Prostate gland (tissue), 2 donors: Measurements from ENCODE around the gene ALDH9A1.

ENCODE experiments used
- POLR2AphosphoS5 ChIP-seq: sonication (generic); formaldehyde crosslinking; IDR thresholded peaks from one replicate; pipeline ENCODE4 v1.6.1; 2017; ENCODE audit warnings: antibody characterized with exemption
- TF ChIP-seq, protein P1 (sequence below), 4 experiments: fragments of 200-600 bp in 2 of 4; fragments of 450-650 bp in 2 of 4; sonication (generic) in 2 of 4; IDR thresholded peaks; 1 replicate in 3 of 4; 2 replicates in 1 of 4; pipeline ENCODE4 v1.5.1; 2016 to 2019; ENCODE audit warnings: antibody characterized with exemption in 4 of 4, mild to moderate bottlenecking in 2 of 4, moderate library complexity in 2 of 4

DNA sequence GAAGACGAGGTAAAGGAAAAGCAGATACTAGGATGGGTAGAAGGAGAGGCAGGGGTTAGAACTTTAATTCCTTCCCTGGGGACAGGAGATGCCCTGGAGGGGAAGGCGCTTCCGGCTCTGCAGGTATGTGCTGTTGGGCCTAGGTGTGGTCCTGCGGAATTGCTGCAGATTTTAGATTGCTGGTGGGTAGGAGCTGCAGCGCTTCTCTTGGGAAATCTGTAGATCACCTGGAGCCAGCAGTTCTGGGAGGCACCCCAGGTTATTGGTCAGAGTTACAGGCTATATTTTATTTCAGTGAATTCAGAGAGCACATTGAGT lies 66.3 kb downstream of the ALDH9A1 start:
- no peak for TF ChIP-seq POLR2AphosphoS5
- TF ChIP-seq, protein P1, sequence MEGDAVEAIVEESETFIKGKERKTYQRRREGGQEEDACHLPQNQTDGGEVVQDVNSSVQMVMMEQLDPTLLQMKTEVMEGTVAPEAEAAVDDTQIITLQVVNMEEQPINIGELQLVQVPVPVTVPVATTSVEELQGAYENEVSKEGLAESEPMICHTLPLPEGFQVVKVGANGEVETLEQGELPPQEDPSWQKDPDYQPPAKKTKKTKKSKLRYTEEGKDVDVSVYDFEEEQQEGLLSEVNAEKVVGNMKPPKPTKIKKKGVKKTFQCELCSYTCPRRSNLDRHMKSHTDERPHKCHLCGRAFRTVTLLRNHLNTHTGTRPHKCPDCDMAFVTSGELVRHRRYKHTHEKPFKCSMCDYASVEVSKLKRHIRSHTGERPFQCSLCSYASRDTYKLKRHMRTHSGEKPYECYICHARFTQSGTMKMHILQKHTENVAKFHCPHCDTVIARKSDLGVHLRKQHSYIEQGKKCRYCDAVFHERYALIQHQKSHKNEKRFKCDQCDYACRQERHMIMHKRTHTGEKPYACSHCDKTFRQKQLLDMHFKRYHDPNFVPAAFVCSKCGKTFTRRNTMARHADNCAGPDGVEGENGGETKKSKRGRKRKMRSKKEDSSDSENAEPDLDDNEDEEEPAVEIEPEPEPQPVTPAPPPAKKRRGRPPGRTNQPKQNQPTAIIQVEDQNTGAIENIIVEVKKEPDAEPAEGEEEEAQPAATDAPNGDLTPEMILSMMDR (IDR thresholded peaks at IDR 0.05): no peak
